Activated CD4-positive, alpha-beta memory T cell treated with anti-CD3 and anti-CD28 coated beads, Interleukin-2, amount 10 ng/mL, durations not matched to agents 7 days and 5 days (primary cell): ENCODE data around the gene RPN2. TPM values are rescaled to one million over a fixed set of nuclear protein-coding genes. Genes with fewer than 3 reads are reported as not detected.

ENCODE experiments used
- CTCF ChIA-PET: fragments of 350-600 bp; sonication (Branson Sonifier 250); formaldehyde crosslinking; loops from one replicate; lab custom pipeline; 2021; ENCODE audit warnings: antibody characterized with exemption, inconsistent platforms; lab: Charles Lee
- POLR2A ChIA-PET: fragments of 350-600 bp; sonication (Branson Sonifier 250); formaldehyde crosslinking; loops from one replicate; lab custom pipeline; 2021; ENCODE audit warnings: antibody characterized with exemption; lab: Charles Lee
- DNase-seq: peaks from one replicate; pipeline ENCODE4 v3.0.0-alpha.2; 2020
- H3K27ac Mint-ChIP-seq: one replicate; pipeline ENCODE4 v1.8.0; 2021; ENCODE audit warnings: mild to moderate bottlenecking, mixed read lengths
- H3K27me3 Mint-ChIP-seq: one replicate; pipeline ENCODE4 v1.8.0; 2021; ENCODE audit warnings: mixed read lengths
- H3K36me3 Mint-ChIP-seq: one replicate; pipeline ENCODE4 v1.8.0; 2021; ENCODE audit warnings: low read depth, mixed read lengths
- H3K4me1 Mint-ChIP-seq: one replicate; pipeline ENCODE4 v1.8.0; 2021; ENCODE audit warnings: mixed read lengths
- H3K4me3 Mint-ChIP-seq: one replicate; pipeline ENCODE4 v1.8.0; 2021; ENCODE audit warnings: mild to moderate bottlenecking, mixed read lengths
- H3K9me3 Mint-ChIP-seq: one replicate; pipeline ENCODE4 v1.8.0; 2021; ENCODE audit warnings: mixed read lengths
- total RNA-seq, 2 experiments: library from RNA; stranded (reverse); gene quantifications; one replicate each; pipeline ENCODE4 v1.2.3, GENCODE V29; 2021

The RPN2 gene
- total RNA-seq, 2 experiments from 2014 or later: 168 to 179 TPM

GRCh38 chr20:37190354-37191112, 11.4 kb downstream of the RPN2 start:
- Mint-ChIP-seq H3K27me3 (no peaks in the 10 kb centered on the region), H3K4me1 (peaks cover 71% of the 10 kb centered on the region), H3K9me3 (no peaks in the 10 kb centered on the region), H3K27ac (no peak overlapping the region), H3K36me3 (peaks cover 60% of the 10 kb centered on the region), H3K4me3 (no peak overlapping the region)
- no peak for DNase-seq
- ChIA-PET POLR2A (interaction anchor here (1.0 to 5.6 kb wide), 4 partner anchors 9 to 95 kb away, joined by 3 to 43 read pairs (median 6); partner anchors contain the start of genes MROH8, RBL1 and RPN2), CTCF (interaction anchor here (1.0 to 8.4 kb wide), 5 partner anchors 7 to 183 kb away, joined by 3 to 79 read pairs (median 8); partner anchors contain the start of genes MROH8 and RPN2)

DNA sequence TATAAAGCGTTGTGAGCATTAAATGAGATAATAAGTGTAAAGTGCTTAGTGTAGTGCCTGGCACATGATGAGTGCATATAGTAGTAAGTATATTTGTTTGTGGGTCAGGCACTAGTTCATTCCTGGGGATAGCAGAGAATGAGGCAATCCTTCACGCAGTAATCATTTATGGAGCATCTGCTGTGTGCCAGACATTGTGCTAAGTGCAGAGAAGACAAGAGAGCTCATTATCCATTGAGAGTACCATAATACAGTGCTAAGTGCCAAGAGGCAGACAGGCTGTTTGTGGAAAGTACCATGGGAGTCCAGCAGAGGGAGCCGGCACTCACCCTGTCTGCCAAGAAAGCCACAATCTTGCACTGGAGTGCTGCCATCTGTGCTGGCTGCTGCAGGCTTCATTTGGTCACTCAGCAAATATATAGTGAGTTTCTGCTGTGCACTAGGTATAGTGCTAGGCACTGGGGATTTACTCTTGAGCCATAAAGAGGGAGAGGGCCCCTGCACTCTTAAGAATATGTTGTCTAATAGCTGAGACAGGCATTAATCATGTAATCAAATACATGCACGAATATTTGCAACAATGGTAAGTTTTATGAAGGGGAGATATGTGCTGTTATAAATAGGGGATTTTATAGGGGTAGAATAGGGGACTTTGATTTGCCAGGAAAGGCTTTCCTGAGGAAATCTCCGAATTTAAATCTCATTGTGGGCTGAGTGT, 13.2 kb downstream of the RPN2 start:
- CTCF ChIA-PET: interaction anchor here (0.5 to 8.4 kb wide), 17 partner anchors 9 to 347 kb away, joined by 3 to 79 read pairs (median 4); partner anchors contain the start of genes MROH8, RBL1 and RPN2
- POLR2A ChIA-PET: interaction anchor here (0.9 to 5.6 kb wide), 3 partner anchors 9 to 22 kb away, joined by 3 to 43 read pairs (median 4); partner anchors contain the start of genes MROH8 and RPN2
- DNase-seq: peak; percentile 80
- H3K4me1 Mint-ChIP-seq: peaks cover 67% of the 10 kb centered on the region
- H3K36me3 Mint-ChIP-seq: peaks cover 61% of the 10 kb centered on the region
- H3K27me3 Mint-ChIP-seq: no peaks in the 10 kb centered on the region
- no peak overlapping the region for H3K4me3 Mint-ChIP-seq
- no peaks in the 10 kb centered on the region for H3K9me3 Mint-ChIP-seq
- H3K27ac Mint-ChIP-seq: no peak overlapping the region

GRCh38 chr20:37193226-37193625, 14.1 kb downstream of the RPN2 start:
- H3K9me3 Mint-ChIP-seq: no peaks in the 10 kb centered on the region

GRCh38 chr20:37193821-37194220, 14.7 kb downstream of the RPN2 start:
- H3K9me3 Mint-ChIP-seq: no peaks in the 10 kb centered on the region
- no peak for DNase-seq
- ChIA-PET POLR2A (interaction anchor here (3.5 kb wide), 1 partner anchor 15 kb away, joined by 19 read pairs; the partner anchor contains the start of genes MROH8 and RPN2), CTCF (interaction anchor here (1.1 to 8.4 kb wide), 3 partner anchors 16 to 340 kb away, joined by 5 to 79 read pairs (median 23); partner anchors contain the start of genes MROH8 and RPN2)
- peak overlapping the region; percentile 64 for H3K27ac Mint-ChIP-seq
- H3K36me3 Mint-ChIP-seq: peaks cover 56% of the 10 kb centered on the region
- H3K4me1 Mint-ChIP-seq: peaks cover 61% of the 10 kb centered on the region
- H3K27me3 Mint-ChIP-seq: no peaks in the 10 kb centered on the region
- H3K4me3 Mint-ChIP-seq: no peak overlapping the region

More at GRCh38 chr20:37193226-37193625, 14.1 kb downstream of the RPN2 start:
- no peaks in the 10 kb centered on the region for H3K27me3 Mint-ChIP-seq
- CTCF ChIA-PET: interaction anchor here (1.1 to 8.4 kb wide), 4 partner anchors 15 to 341 kb away, joined by 5 to 79 read pairs (median 16); partner anchors contain the start of genes MROH8 and RPN2
- peaks cover 64% of the 10 kb centered on the region for H3K4me1 Mint-ChIP-seq
- H3K4me3 Mint-ChIP-seq: no peak overlapping the region
- no peak for DNase-seq
- peaks cover 57% of the 10 kb centered on the region for H3K36me3 Mint-ChIP-seq
- POLR2A ChIA-PET: interaction anchor here (3.5 kb wide), 1 partner anchor 15 kb away, joined by 19 read pairs; the partner anchor contains the start of genes MROH8 and RPN2
- no peak overlapping the region for H3K27ac Mint-ChIP-seq

- ChIA-PET POLR2A (interaction anchor here (1.5 to 3.5 kb wide), 3 partner anchors 14 to 340 kb away, joined by 3 to 19 read pairs (median 6); partner anchors contain the start of genes MROH8 and RPN2), CTCF (interaction anchor here (0.6 to 8.4 kb wide), 20 partner anchors 8 to 339 kb away, joined by 3 to 79 read pairs (median 5); partner anchors contain the start of genes MANBAL, MROH8 and RPN2)
- H3K27me3 Mint-ChIP-seq: no peaks in the 10 kb centered on the region
- no peaks in the 10 kb centered on the region for H3K9me3 Mint-ChIP-seq
- no peak overlapping the region for H3K4me3 Mint-ChIP-seq
- peaks cover 51% of the 10 kb centered on the region for H3K4me1 Mint-ChIP-seq
- peak overlapping the region; percentile 68 for H3K27ac Mint-ChIP-seq
- DNase-seq: no peak
- H3K36me3 Mint-ChIP-seq: peaks cover 54% of the 10 kb centered on the region
Measured at GRCh38 chr20:37194621-37195417, 15.7 kb downstream of the RPN2 start.

- ChIA-PET CTCF (interaction anchor here (1.4 to 1.5 kb wide), 2 partner anchors 20 to 191 kb away, joined by 4 to 5 read pairs; partner anchors contain the start of genes MROH8 and RPN2), POLR2A (interaction anchor here (1.2 kb wide), 1 partner anchor 20 kb away, joined by 4 read pairs; the partner anchor contains the start of genes MROH8 and RPN2)
- DNase-seq: no peak
- Mint-ChIP-seq H3K27me3 (no peaks in the 10 kb centered on the region), H3K36me3 (peaks cover 63% of the 10 kb centered on the region), H3K9me3 (no peaks in the 10 kb centered on the region), H3K27ac (no peak overlapping the region), H3K4me1 (peaks cover 19% of the 10 kb centered on the region), H3K4me3 (no peak overlapping the region)
Measured at GRCh38 chr20:37198932-37199660, 20.0 kb downstream of the RPN2 start.

- CTCF ChIA-PET: interaction anchor here (1.1 to 3.4 kb wide), 3 partner anchors 9 to 335 kb away, joined by 3 to 21 read pairs (median 3); no protein-coding TSS in a partner anchor
- POLR2A ChIA-PET: no interaction called here
- Mint-ChIP-seq H3K36me3 (peaks cover 76% of the 10 kb centered on the region), H3K27me3 (no peaks in the 10 kb centered on the region), H3K9me3 (no peaks in the 10 kb centered on the region), H3K4me3 (no peak overlapping the region), H3K4me1 (peaks cover 9% of the 10 kb centered on the region), H3K27ac (no peak overlapping the region)
- DNase-seq: no peak
Measured at GRCh38 chr20:37200376-37200775, 21.2 kb downstream of the RPN2 start.

DNA sequence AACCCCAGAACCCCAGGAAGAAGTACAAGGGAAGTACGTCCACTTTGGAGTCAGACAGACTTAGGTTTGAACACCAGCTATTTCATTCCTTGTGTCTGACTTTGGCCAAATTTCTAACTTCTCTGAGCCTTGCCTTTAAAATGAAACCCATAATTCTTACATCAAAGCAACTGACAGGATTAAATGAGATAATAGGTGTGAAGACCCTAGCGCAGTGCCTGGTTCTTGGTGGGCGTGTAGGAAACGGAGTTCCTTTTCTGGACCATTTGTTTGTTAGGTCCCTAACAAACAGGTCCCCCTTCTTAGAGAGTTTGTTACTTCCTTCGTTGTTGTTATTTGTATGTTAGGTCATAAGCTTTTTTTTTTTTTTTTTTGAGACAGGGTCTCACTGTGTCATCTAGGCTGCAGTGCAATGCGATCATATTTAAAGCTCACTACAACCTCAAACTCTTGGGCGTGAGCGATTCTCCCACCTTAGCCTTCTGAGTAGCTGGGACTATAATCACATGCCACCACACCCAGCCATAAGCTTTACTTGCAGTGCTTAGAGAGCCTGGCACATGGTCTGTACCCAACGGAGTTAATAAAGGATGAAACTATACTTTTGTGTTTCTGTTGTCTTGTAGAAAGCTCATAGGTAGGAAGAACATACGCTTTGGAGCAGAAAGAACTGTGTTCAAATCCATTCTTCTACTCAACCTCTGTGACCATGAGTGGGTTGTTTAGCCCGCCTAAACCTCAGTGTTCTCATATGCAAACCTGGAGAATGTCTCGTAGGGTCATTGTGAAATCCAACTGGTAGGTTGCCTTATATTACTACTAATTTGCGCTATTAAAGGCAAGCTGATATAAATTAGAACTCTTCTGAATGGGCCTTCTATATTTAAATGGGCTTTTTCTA, 22.0 kb downstream of the RPN2 start:
- Mint-ChIP-seq H3K27me3 (no peaks in the 10 kb centered on the region), H3K36me3 (peaks cover 78% of the 10 kb centered on the region), H3K9me3 (no peaks in the 10 kb centered on the region), H3K4me1 (peaks cover 4% of the 10 kb centered on the region), H3K27ac (no peak overlapping the region), H3K4me3 (no peak overlapping the region)
- ChIA-PET CTCF (interaction anchor here (0.8 to 3.4 kb wide), 4 partner anchors 10 to 334 kb away, joined by 3 to 21 read pairs (median 4); no protein-coding TSS in a partner anchor), POLR2A (interaction anchor here (0.6 to 1.3 kb wide), 2 partner anchors 9 to 22 kb away, joined by 3 to 5 read pairs; partner anchors contain the start of genes MROH8 and RPN2)
- DNase-seq: no peak

- DNase-seq: no peak
- ChIA-PET POLR2A (interaction anchor here (0.6 to 1.3 kb wide), 2 partner anchors 8 to 23 kb away, joined by 3 to 5 read pairs; partner anchors contain the start of genes MROH8 and RPN2), CTCF (interaction anchor here (3.4 kb wide), 1 partner anchor 11 kb away, joined by 21 read pairs; no protein-coding TSS in a partner anchor)
- Mint-ChIP-seq H3K9me3 (no peaks in the 10 kb centered on the region), H3K36me3 (peaks cover 75% of the 10 kb centered on the region), H3K27me3 (no peaks in the 10 kb centered on the region), H3K27ac (no peak overlapping the region), H3K4me1 (peaks cover 4% of the 10 kb centered on the region), H3K4me3 (no peak overlapping the region)
Measured at GRCh38 chr20:37201827-37202162, 22.7 kb downstream of the RPN2 start.

DNA sequence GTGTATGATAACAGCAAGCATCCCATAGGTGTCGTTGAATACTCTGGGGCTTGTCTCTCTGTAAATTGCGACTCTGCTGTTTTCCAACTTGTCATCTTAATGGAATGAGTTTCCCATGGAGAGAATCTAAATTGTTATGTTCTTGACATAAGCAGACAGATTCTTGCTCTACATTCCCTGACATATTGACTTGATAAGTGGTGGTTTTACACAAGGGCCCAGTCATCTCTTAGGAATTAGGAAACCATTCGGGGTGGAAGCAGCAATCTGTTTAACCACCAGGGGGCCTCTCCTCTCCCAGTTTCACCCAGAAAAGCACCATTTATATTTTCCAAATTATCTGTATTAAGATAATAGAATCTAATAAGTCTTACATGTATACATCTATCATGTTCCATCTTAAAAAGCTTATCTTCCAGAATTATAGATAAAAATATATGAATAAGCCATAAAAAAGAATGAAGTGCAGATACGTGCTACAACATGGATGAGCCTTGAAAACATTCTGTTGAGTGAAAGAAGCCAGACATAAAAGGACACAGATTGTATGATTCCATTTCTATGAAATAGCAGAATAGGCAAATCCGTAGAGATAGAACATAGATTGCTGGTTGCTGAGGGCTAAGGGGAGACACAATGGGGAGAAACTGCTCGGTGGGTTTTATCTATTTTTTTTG, 23.3 kb downstream of the RPN2 start:
- Mint-ChIP-seq H3K9me3 (no peaks in the 10 kb centered on the region), H3K4me3 (no peak overlapping the region), H3K27me3 (no peaks in the 10 kb centered on the region), H3K4me1 (no peaks in the 10 kb centered on the region), H3K36me3 (peaks cover 76% of the 10 kb centered on the region), H3K27ac (no peak overlapping the region)
- DNase-seq: peak; percentile 20
- CTCF ChIA-PET: interaction anchor here (1.0 to 3.4 kb wide), 2 partner anchors 12 to 319 kb away, joined by 3 to 21 read pairs; no protein-coding TSS in a partner anchor
- POLR2A ChIA-PET: no interaction called here
